ENCODE data around the gene MCC. TPM values are rescaled to one million over a fixed set of nuclear protein-coding genes. Genes with fewer than 3 reads are reported as not detected.

The MCC gene
- total and polyA plus RNA-seq, 2 experiments from 2014 or later = 3.4 to 8.8 TPM

DNA sequence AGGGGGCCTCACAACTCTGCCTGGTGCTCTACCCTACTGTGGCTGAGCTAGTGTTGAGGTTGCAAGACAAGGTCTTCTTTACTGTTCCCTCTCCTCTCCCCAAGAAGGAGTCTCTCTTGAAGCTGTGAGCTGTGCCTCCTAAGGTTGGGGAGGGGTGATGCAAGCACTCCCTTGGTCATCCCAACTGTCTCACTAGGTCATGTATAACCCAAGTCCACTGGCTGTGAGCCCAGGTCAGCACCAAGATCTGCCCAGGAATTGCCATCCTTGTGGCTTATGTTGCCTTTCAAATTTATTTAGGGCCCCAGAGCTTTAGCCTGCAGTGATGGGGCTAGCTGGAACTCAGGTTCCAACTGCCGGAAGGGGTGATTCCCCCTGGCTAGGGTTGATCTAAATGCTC, 14.9 kb upstream of the MCC start:
- Histone ChIP-seq H2AFZ (no peak overlapping the region), H3K9me3 (ENCODE audit: low read depth) (no peaks in the 10 kb centered on the region), H3K9ac (no peak overlapping the region), H3F3A (ENCODE audit: insufficient read depth) (peaks cover 11% of the 10 kb centered on the region; the same call in 1 of the 2 replicates), H3K79me2 (ENCODE audit: insufficient read depth) (no peaks in the 10 kb centered on the region), H3K4me2 (ENCODE audit: unreplicated experiment) (no peak overlapping the region), H3K4me3 (no peak overlapping the region), H3K27ac (no peak overlapping the region), H3K36me3 (ENCODE audit: low read depth) (no peaks in the 10 kb centered on the region), H3K4me1 (ENCODE audit: insufficient read depth) (peaks cover 8% of the 10 kb centered on the region; the same call in 1 of the 2 replicates), H3K27me3 (replicated peaks; ENCODE audit: insufficient read depth) (no peaks in the 10 kb centered on the region), H4K20me1 (ENCODE audit: insufficient read depth) (no peaks in the 10 kb centered on the region), H3K9me2 (ENCODE audit: insufficient read depth) (no peaks in the 10 kb centered on the region)
- DNase-seq = no peak
- WGBS, 2 experiments (ENCODE audit: low coverage in 1 of 2, low lambda C conversion rate in 2 of 2, missing lambda C conversion rate in 2 of 2) = 85 to 90% methylated on average over 1 of the region's 1 CpG
- TF ChIP-seq EZH2phosphoT487 (IDR thresholded peaks at IDR 0.05; ENCODE audit: insufficient read depth, low read depth) (no peak), EZH2 (IDR thresholded peaks at IDR 0.05; ENCODE audit: insufficient read depth, poor library complexity, severe bottlenecking) (no peak)
- in situ Hi-C loops (cut with MboI) = loop anchor here (10.0 kb wide), 2 partner anchors 128 to 498 kb away; no protein-coding TSS in a partner anchor

DNA sequence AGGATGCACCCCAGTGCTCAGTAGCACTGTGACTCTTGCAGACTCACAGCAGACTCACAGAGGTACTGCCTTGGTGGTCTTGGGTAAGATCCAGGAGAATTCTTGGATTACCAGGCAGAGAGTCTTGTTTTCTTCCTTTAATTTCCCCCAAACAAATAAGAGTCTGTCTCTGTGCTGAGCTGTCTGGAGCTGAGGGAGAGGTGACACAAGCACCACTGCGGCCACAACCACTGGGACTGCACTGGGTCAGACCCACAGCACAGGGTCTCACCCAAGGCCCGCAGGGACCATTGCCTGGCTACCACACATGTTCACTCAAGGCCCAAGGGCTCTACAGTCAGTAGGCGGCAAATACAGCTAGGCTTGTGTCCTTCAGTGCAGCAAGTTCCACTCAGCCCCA, 13.8 kb upstream of the MCC start:
- WGBS, 2 experiments (ENCODE audit: low coverage in 1 of 2, low lambda C conversion rate in 2 of 2, missing lambda C conversion rate in 2 of 2) = 92 to 93% methylated on average over 3 of the region's 3 CpGs
- Histone ChIP-seq H2AFZ (no peak overlapping the region), H3K36me3 (ENCODE audit: low read depth) (no peaks in the 10 kb centered on the region), H3K9me2 (ENCODE audit: insufficient read depth) (no peaks in the 10 kb centered on the region), H3F3A (ENCODE audit: insufficient read depth) (peaks cover 11% of the 10 kb centered on the region; the same call in 1 of the 2 replicates), H3K9ac (no peak overlapping the region), H3K4me1 (ENCODE audit: insufficient read depth) (peaks cover 8% of the 10 kb centered on the region; the same call in 1 of the 2 replicates), H3K79me2 (ENCODE audit: insufficient read depth) (no peaks in the 10 kb centered on the region), H3K27ac (no peak overlapping the region), H4K20me1 (ENCODE audit: insufficient read depth) (no peaks in the 10 kb centered on the region), H3K4me2 (ENCODE audit: unreplicated experiment) (no peak overlapping the region), H3K27me3 (replicated peaks; ENCODE audit: insufficient read depth) (no peaks in the 10 kb centered on the region), H3K9me3 (ENCODE audit: low read depth) (no peaks in the 10 kb centered on the region), H3K4me3 (no peak overlapping the region)
- in situ Hi-C loops (cut with MboI) = loop anchor here (10.0 kb wide), 2 partner anchors 127 to 497 kb away; no protein-coding TSS in a partner anchor
- no peak for TF ChIP-seq EZH2 (IDR thresholded peaks at IDR 0.05; ENCODE audit: insufficient read depth, poor library complexity, severe bottlenecking)
- no peak for TF ChIP-seq EZH2phosphoT487 (IDR thresholded peaks at IDR 0.05; ENCODE audit: insufficient read depth, low read depth)
- no peak for DNase-seq

DNA sequence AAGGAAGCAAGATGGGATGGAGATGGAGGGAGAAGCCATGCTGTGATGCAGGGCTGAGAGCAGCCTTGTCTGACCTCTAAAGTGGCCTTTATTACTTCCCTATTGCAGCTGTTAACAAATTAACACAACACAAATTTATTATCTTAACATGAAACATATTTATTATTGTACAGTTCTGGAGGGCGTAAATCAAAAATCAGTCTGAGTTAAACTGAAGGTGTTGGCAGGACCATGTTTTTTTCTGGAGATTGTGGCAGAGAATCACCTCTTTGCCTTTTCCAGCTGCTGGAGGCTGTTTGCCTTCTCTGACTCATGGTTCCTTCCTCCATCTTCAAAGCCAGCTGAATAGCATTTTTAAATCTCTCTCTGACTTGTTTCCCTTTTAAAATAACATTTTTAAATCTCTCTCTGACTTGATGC, 7.2 kb upstream of the MCC start:
- TF ChIP-seq EZH2phosphoT487 (IDR thresholded peaks at IDR 0.05; ENCODE audit: insufficient read depth, low read depth) = no peak
- no peak for TF ChIP-seq EZH2 (IDR thresholded peaks at IDR 0.05; ENCODE audit: insufficient read depth, poor library complexity, severe bottlenecking)
- Histone ChIP-seq H3K27ac (no peak overlapping the region), H3F3A (ENCODE audit: insufficient read depth) (peaks cover 3% of the 10 kb centered on the region; the same call in 1 of the 2 replicates), H4K20me1 (ENCODE audit: insufficient read depth) (no peaks in the 10 kb centered on the region), H3K9me2 (ENCODE audit: insufficient read depth) (no peaks in the 10 kb centered on the region), H3K36me3 (ENCODE audit: low read depth) (no peaks in the 10 kb centered on the region), H2AFZ (peak overlapping the region; percentile 65), H3K27me3 (replicated peaks; ENCODE audit: insufficient read depth) (no peaks in the 10 kb centered on the region), H3K4me2 (ENCODE audit: unreplicated experiment) (no peak overlapping the region), H3K9me3 (ENCODE audit: low read depth) (no peaks in the 10 kb centered on the region), H3K79me2 (ENCODE audit: insufficient read depth) (no peaks in the 10 kb centered on the region), H3K4me1 (ENCODE audit: insufficient read depth) (no peaks in the 10 kb centered on the region), H3K9ac (no peak overlapping the region), H3K4me3 (no peak overlapping the region)
- DNase-seq = peak; percentile 58
- in situ Hi-C loops (cut with MboI) = no loop called here
- 60 to 63% methylated on average over 1 of the region's 1 CpG for WGBS, 2 experiments (ENCODE audit: low coverage in 1 of 2, low lambda C conversion rate in 2 of 2, missing lambda C conversion rate in 2 of 2)

DNA sequence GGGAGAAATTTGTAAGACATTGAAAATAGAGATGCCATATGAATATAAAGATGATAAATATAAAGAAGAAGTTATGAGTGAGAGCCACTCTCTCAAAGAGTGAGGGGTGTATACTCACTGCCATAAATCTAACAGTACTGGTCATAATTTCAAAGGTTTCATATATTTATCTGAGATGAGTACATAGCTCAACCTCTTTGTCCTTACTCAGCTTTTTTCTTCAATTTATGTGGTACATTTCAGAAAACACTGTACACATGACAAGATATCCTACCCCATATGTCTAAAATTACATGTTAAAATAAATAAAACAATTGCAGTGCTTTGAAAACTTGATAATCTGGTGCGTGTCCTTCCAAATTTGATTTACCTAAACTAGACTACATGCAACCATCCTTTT, 5.2 kb upstream of the MCC start:
- Histone ChIP-seq H3K27me3 (replicated peaks; ENCODE audit: insufficient read depth) (no peaks in the 10 kb centered on the region), H3K4me3 (no peak overlapping the region), H3K27ac (no peak overlapping the region), H3K79me2 (ENCODE audit: insufficient read depth) (no peaks in the 10 kb centered on the region), H3F3A (ENCODE audit: insufficient read depth) (peaks cover 17% of the 10 kb centered on the region), H4K20me1 (ENCODE audit: insufficient read depth) (no peaks in the 10 kb centered on the region), H2AFZ (no peak overlapping the region), H3K9me3 (ENCODE audit: low read depth) (no peaks in the 10 kb centered on the region), H3K4me2 (ENCODE audit: unreplicated experiment) (no peak overlapping the region), H3K9me2 (ENCODE audit: insufficient read depth) (no peaks in the 10 kb centered on the region), H3K4me1 (ENCODE audit: insufficient read depth) (peaks cover 14% of the 10 kb centered on the region), H3K9ac (no peak overlapping the region), H3K36me3 (ENCODE audit: low read depth) (no peaks in the 10 kb centered on the region)
- WGBS, 2 experiments (ENCODE audit: low coverage in 1 of 2, low lambda C conversion rate in 2 of 2, missing lambda C conversion rate in 2 of 2) = 86 to 92% methylated on average over 1 of the region's 1 CpG
- TF ChIP-seq EZH2phosphoT487 (IDR thresholded peaks at IDR 0.05; ENCODE audit: insufficient read depth, low read depth) (no peak), EZH2 (IDR thresholded peaks at IDR 0.05; ENCODE audit: insufficient read depth, poor library complexity, severe bottlenecking) (no peak)
- no peak for DNase-seq
- in situ Hi-C loops (cut with MboI) = no loop called here
